T-helper 17 cell (primary cell): ENCODE data around the gene VPS11. TPM values are rescaled to one million over a fixed set of nuclear protein-coding genes. Genes with fewer than 3 reads are reported as not detected.
"Not testable (repeated sequence)": the region's sequence is repeated elsewhere in the genome, so short reads cannot be mapped to it uniquely, and the experiment has no call there.

Source experiments
- ATAC-seq: fragments of 150-1000 bp; cut with Tn5 transposase; 2 replicates; pipeline ENCODE4 v1.10.0; 2021; ENCODE audit warnings: mild to moderate bottlenecking, moderate library complexity
- DNase-seq, 3 donors: peaks; one replicate each; pipeline versions ENCODE4 v3.0.0 to v3.0.0-alpha.2; 2020 to 2021
- H3K9me3 ChIP-seq: one replicate; pipeline ENCODE4 v1.7.0; 2013; ENCODE audit warnings: low read length, mild to moderate bottlenecking; ENCODE audit not compliant: control insufficient read depth, poor library complexity, severe bottlenecking
- H3K27ac Mint-ChIP-seq: one replicate; pipeline ENCODE4 v1.8.0; 2022; ENCODE audit warnings: mild to moderate bottlenecking, moderate library complexity, mixed read lengths
- H3K27me3 Mint-ChIP-seq: one replicate; pipeline ENCODE4 v1.8.0; 2022; ENCODE audit warnings: mixed read lengths
- H3K36me3 Mint-ChIP-seq: one replicate; pipeline ENCODE4 v1.8.0; 2022; ENCODE audit warnings: low read depth, mixed read lengths
- H3K4me1 Mint-ChIP-seq: one replicate; pipeline ENCODE4 v1.8.0; 2022; ENCODE audit warnings: mild to moderate bottlenecking, mixed read lengths
- H3K4me3 Mint-ChIP-seq: one replicate; pipeline ENCODE4 v1.8.0; 2022; ENCODE audit warnings: mild to moderate bottlenecking, moderate library complexity, mixed read lengths
- total RNA-seq, 4 donors: library from RNA in 2 of 4; stranded (reverse) in 2 of 4; gene quantifications; one replicate each; pipeline ENCODE4 v1.2.3 and lab custom pipeline; 2022 to 2026

Gene VPS11
- total RNA-seq, 2 donors from 2014 or later = 58.3 to 68.0 TPM

- no peaks in the 10 kb centered on the region for H3K9me3 ChIP-seq
- H3K4me3 Mint-ChIP-seq = peak overlapping the region; percentile 90
- peak overlapping the region; percentile 97 for H3K27ac Mint-ChIP-seq
- DNase-seq (no peak), ATAC-seq (no peak)
- peaks cover 23% of the 10 kb centered on the region for H3K4me1 Mint-ChIP-seq
- peaks cover 4% of the 10 kb centered on the region for H3K36me3 Mint-ChIP-seq
- H3K27me3 Mint-ChIP-seq = no peaks in the 10 kb centered on the region
Observed at GRCh38 chr11:119092880-119093842, 25.5 kb downstream of the VPS11 start.

- ATAC-seq (peak; percentile 0), DNase-seq (peak; percentile 18 to 38 (median 29))
- H3K4me3 Mint-ChIP-seq = peak overlapping the region; percentile 95
- H3K9me3 ChIP-seq = no peaks in the 10 kb centered on the region
- H3K36me3 Mint-ChIP-seq = peaks cover 4% of the 10 kb centered on the region
- H3K27me3 Mint-ChIP-seq = no peaks in the 10 kb centered on the region
- peak overlapping the region; percentile 97 for H3K27ac Mint-ChIP-seq
- peaks cover 27% of the 10 kb centered on the region for H3K4me1 Mint-ChIP-seq
Observed at GRCh38 chr11:119093942-119094815, 26.6 kb downstream of the VPS11 start.

DNA sequence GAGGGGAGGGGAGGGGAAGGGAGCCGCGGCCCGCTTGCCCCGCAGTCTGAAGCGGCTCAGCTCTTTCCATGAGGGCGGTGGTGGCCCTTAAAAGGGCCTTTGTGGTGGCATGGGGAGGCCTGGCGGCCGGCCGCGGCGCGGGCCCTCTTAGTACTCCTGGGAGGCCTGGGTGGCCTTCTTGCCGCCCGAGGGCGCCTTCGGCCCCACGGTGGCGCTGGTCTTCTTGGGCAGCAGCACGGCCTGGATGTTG lies 27.1 kb downstream of the VPS11 start:
- Mint-ChIP-seq H3K4me3 (peak overlapping the region; percentile 95), H3K27ac (peak overlapping the region; percentile 97), H3K27me3 (no peaks in the 10 kb centered on the region), H3K4me1 (peaks cover 28% of the 10 kb centered on the region), H3K36me3 (peaks cover 4% of the 10 kb centered on the region)
- ATAC-seq (peak; percentile 45), DNase-seq (peak in 2 of 3 donors; percentile 46 to 49)
- H3K9me3 ChIP-seq = no peaks in the 10 kb centered on the region

DNA sequence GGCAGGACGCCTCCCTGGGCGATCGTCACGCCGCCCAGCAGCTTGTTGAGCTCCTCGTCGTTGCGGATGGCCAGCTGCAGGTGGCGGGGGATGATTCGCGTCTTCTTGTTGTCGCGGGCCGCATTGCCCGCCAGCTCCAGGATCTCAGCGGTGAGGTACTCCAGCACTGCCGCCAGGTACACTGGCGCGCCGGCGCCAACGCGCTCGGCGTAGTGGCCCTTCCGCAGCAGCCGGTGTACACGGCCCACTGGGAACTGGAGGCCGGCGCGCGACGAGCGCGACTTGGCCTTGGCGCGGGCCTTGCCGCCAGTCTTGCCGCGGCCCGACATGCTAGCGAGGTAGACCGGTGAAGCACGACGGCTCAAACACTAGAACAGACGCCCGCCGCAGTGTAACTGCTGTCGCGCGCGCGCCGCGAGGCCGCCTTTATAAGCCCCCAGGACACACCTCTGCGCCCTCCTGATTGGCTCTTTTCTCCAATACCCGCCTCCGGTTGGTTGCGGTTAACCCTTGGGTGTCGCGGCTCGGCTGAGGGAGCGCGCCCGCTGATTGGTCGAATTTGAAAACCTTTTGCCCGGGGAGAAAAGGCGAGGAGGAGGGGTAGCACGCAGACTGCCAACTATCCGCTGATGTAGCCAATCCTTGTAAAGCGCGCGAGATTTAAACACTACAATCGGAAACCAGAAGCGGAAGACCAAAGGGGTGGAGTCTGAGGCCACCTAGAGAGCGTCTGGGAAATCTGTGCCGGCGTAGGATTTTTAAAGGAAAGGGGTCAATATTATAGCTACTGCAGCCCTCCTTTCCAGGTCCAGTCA lies 27.7 kb downstream of the VPS11 start:
- peak; percentile 95 to 99 (median 99) for DNase-seq
- Mint-ChIP-seq H3K4me1 (peaks cover 32% of the 10 kb centered on the region), H3K36me3 (peaks cover 4% of the 10 kb centered on the region)

GRCh38 chr11:119099711-119100110 lies 32.1 kb downstream of the VPS11 start:
- Mint-ChIP-seq H3K4me3 (peak overlapping the region; percentile 93), H3K36me3 (peaks cover 4% of the 10 kb centered on the region), H3K27ac (peak overlapping the region; percentile 97), H3K27me3 (no peaks in the 10 kb centered on the region), H3K4me1 (peaks cover 32% of the 10 kb centered on the region)
- no peak for ATAC-seq
- no peaks in the 10 kb centered on the region for H3K9me3 ChIP-seq
- no peak for DNase-seq

More for the DNA sequence above, 27.7 kb downstream of the VPS11 start:
- Mint-ChIP-seq H3K27ac (peak overlapping the region; percentile 97), H3K27me3 (no peaks in the 10 kb centered on the region), H3K4me3 (peak overlapping the region; percentile 95)
- ATAC-seq = peak; percentile 91
- no peaks in the 10 kb centered on the region for H3K9me3 ChIP-seq

- ATAC-seq (no peak), DNase-seq (no peak)
- H3K9me3 ChIP-seq = no peaks in the 10 kb centered on the region
- Mint-ChIP-seq H3K4me3 (peak overlapping the region; percentile 93), H3K27me3 (no peaks in the 10 kb centered on the region), H3K27ac (peak overlapping the region; percentile 97), H3K4me1 (peaks cover 30% of the 10 kb centered on the region), H3K36me3 (peaks cover 4% of the 10 kb centered on the region)
Observed at GRCh38 chr11:119100246-119100970, 32.8 kb downstream of the VPS11 start.

- ATAC-seq (peak; percentile 2), DNase-seq (no peak)
- peak overlapping the region; percentile 93 for H3K4me3 Mint-ChIP-seq
Observed at GRCh38 chr11:119100994-119101758, 33.6 kb downstream of the VPS11 start.

DNA sequence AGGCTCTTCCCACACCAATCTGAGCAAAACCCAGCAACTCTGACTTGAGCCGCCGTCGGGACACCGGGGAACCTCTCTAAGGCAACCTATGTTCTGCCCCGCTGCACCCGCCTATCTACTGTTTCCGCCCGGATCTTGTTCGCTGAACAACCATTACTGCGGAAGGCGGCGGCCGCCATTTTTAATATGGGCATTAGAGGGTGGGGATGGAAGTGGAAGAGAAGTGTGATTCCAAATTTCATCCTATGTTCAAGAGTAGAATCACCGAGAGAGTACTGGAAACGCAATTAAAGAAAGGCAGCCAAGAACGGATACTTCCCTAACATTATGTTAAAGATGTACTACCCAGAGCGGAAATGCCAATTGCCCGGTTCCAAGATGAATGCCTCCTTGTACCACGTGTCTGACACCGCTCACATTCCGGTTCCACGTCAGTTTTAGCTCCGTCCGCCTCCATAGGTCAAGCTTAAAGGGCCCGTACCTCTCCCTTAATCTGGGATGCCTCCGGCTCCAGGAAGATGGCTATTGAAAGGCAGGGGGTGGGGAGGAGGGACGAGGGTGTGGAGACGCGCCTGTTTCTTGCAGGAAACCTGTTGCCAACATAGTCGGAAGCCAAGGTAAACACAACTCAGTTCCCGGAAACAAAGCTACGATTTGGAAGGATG lies 34.3 kb downstream of the VPS11 start, which contains the start of gene DPAGT1:
DPAGT1 (minus strand) TSS at position 95 of the 665 bp plus-strand sequence. CDS start 198 bp downstream, outside the sequence.
- no peaks in the 10 kb centered on the region for H3K27me3 Mint-ChIP-seq
- DNase-seq (peak; percentile 65 to 74 (median 70)), ATAC-seq (peak; percentile 88)
- peak within 1 kb of the TSS; percentile 93 for H3K4me3 Mint-ChIP-seq
- peak within 1 kb of the TSS; percentile 97 for H3K27ac Mint-ChIP-seq
- peaks cover under 1% of the 10 kb centered on the region for H3K36me3 Mint-ChIP-seq
- no peaks in the 10 kb centered on the region for H3K9me3 ChIP-seq
- H3K4me1 Mint-ChIP-seq = peaks cover 32% of the 10 kb centered on the region

More at GRCh38 chr11:119100994-119101758, 33.6 kb downstream of the VPS11 start:
- H3K27me3 Mint-ChIP-seq = no peaks in the 10 kb centered on the region
- H3K9me3 ChIP-seq = no peaks in the 10 kb centered on the region
- peaks cover 4% of the 10 kb centered on the region for H3K36me3 Mint-ChIP-seq
- peaks cover 28% of the 10 kb centered on the region for H3K4me1 Mint-ChIP-seq
- peak overlapping the region; percentile 97 for H3K27ac Mint-ChIP-seq

- not testable (repeated sequence) for DNase-seq, ATAC-seq, H3K36me3 Mint-ChIP-seq, H3K27me3 Mint-ChIP-seq, H3K9me3 ChIP-seq
- peak overlapping the region; percentile 97 for H3K27ac Mint-ChIP-seq
- H3K4me3 Mint-ChIP-seq = peak overlapping the region; percentile 93
- peaks cover 33% of the 10 kb centered on the region for H3K4me1 Mint-ChIP-seq
Observed at GRCh38 chr11:119103161-119103664, 35.6 kb downstream of the VPS11 start.

- DNase-seq (no peak), ATAC-seq (no peak)
- H3K36me3 Mint-ChIP-seq = no peaks in the 10 kb centered on the region
- no peak overlapping the region for H3K4me3 Mint-ChIP-seq
- H3K4me1 Mint-ChIP-seq = peaks cover 38% of the 10 kb centered on the region
- H3K9me3 ChIP-seq = no peaks in the 10 kb centered on the region
- H3K27me3 Mint-ChIP-seq = no peaks in the 10 kb centered on the region
- H3K27ac Mint-ChIP-seq = peak overlapping the region; percentile 97
Observed at GRCh38 chr11:119103793-119104192, 36.2 kb downstream of the VPS11 start.
